HG03159 (cell line): Measurements from ENCODE around the gene THY1.

ENCODE experiments used
- ATAC-seq: cut with Tn5 transposase; IDR thresholded peaks from one replicate; pipeline ENCODE4 v1.9.1; 2021; ENCODE audit warnings: mild to moderate bottlenecking, moderate library complexity; ENCODE audit not compliant: unreplicated experiment

The THY1 gene

GRCh38 chr11:119372260-119373058 is 50.5 kb downstream of the THY1 start:
- no peak for ATAC-seq

- no peak for ATAC-seq
Measured at GRCh38 chr11:119371778-119372182, 51.2 kb downstream of the THY1 start.

- no peak for ATAC-seq
Measured at GRCh38 chr11:119371067-119371601, 51.8 kb downstream of the THY1 start.

- ATAC-seq: no peak
Measured at GRCh38 chr11:119370486-119371046, 52.4 kb downstream of the THY1 start.

- ATAC-seq: no peak
Measured at GRCh38 chr11:119369132-119369925, 53.6 kb downstream of the THY1 start.

GRCh38 chr11:119368121-119369034 is 54.6 kb downstream of the THY1 start:
- ATAC-seq: no peak

- no peak for ATAC-seq
Measured at GRCh38 chr11:119367661-119368120, 55.3 kb downstream of the THY1 start.
